Stomach (tissue), 9 donors: Measurements from ENCODE around the gene SPOCK2. TPM values are rescaled to one million over a fixed set of nuclear protein-coding genes. Genes with fewer than 3 reads are reported as not detected.
A peak's percentile ranks its signal among the peaks of the same experiment; 100 is the strongest.

Experiments used
- DNase-seq, 2 donors: peaks; one replicate each; pipeline versions ENCODE4 v3.0.0 to v3.0.0-alpha.2; 2013 to 2019
- H3K27ac ChIP-seq, 5 donors: fragments of 200-600 bp in 4 of 5; sonication (generic) in 4 of 5; one replicate each; pipeline ENCODE4 v1.5.1; 2013 to 2019; ENCODE audit warnings: mild to moderate bottlenecking in 1 of 5, moderate library complexity in 1 of 5
- H3K27me3 ChIP-seq, 3 donors: fragments of 200-600 bp; sonication (generic); one replicate each; pipeline ENCODE4 v1.5.1; 2017 to 2019; ENCODE audit warnings: mixed run types in 1 of 3
- H3K36me3 ChIP-seq, 4 donors: fragments of 200-600 bp; sonication (generic); 1 replicate in 3 of 4; 2 replicates in 1 of 4; pipeline ENCODE4 v1.5.1; 2016 to 2019
- H3K4me1 ChIP-seq, 4 donors: fragments of 200-600 bp; sonication (generic); one replicate each; pipeline ENCODE4 v1.5.1; 2016 to 2019
- H3K4me3 ChIP-seq, 4 donors: fragments of 200-600 bp; sonication (generic) in 3 of 4; one replicate each; pipeline ENCODE4 v1.5.1; 2016 to 2019; ENCODE audit warnings: mild to moderate bottlenecking in 1 of 4
- H3K9me3 ChIP-seq, 4 donors: fragments of 200-600 bp; sonication (generic); one replicate each; pipeline ENCODE4 v1.5.1; 2016 to 2019
- CTCF ChIP-seq, 7 experiments: fragments of 450-650 bp in 4 of 7; fragments of 200-600 bp in 3 of 7; sonication (generic) in 3 of 7; IDR thresholded peaks; one replicate each; pipeline ENCODE4 v1.5.1; 2016 to 2019; ENCODE audit warnings: antibody characterized with exemption in 7 of 7, control low read depth in 2 of 7, mild to moderate bottlenecking in 1 of 7
- EP300 ChIP-seq: sonication (generic); formaldehyde crosslinking; IDR thresholded peaks from one replicate; pipeline ENCODE4 v1.6.1; 2017; ENCODE audit warnings: antibody characterized with exemption
- POLR2A ChIP-seq, 4 donors: fragments of 450-650 bp; IDR thresholded peaks; one replicate each; pipeline ENCODE4 v1.6.1; 2016; ENCODE audit warnings: antibody characterized with exemption in 4 of 4, control low read depth in 2 of 4, mild to moderate bottlenecking in 1 of 4, moderate library complexity in 1 of 4
- POLR2AphosphoS5 ChIP-seq, 3 donors: sonication (generic); formaldehyde crosslinking; IDR thresholded peaks; one replicate each; pipeline ENCODE4 v1.6.1; 2016; ENCODE audit warnings: antibody characterized with exemption in 3 of 3
- WGBS, 5 donors: extraction: QIAGEN DNeasy Blood & Tissue Kit in 3 of 5; methylation state at CpG; one replicate each; pipeline versions ENCODE4 v1.1.5 to v1.1.7; 2013 to 2018; 5-methylcytosine and 5-hydroxymethylcytosine counted together
- intact Hi-C: fragments of 100-400 bp; cut with DNase I; formaldehyde crosslinking; loops from one replicate; pipeline ENCODE4 v1.15.1; 2023; ENCODE audit warnings: low total_unique reads
- polyA plus RNA-seq, 3 donors: library from polyadenylated mRNA; stranded (reverse); fragments of 200-250 nt; gene quantifications; one replicate each; pipeline ENCODE4 v1.2.3, GENCODE V29; 2013
- total RNA-seq, 5 donors: library from RNA; depleted of rRNA; stranded (reverse); fragments of >200 nt; gene quantifications; one replicate each; pipeline versions ENCODE4 v1.1.0 to v1.2.3, GENCODE V29; 2014 to 2016
- donor health status: healthy with polysubstance abuse.
- donor health status: Bipolar disorder and iron deficiency.
- donor health status: healthy.

The SPOCK2 gene
- total and polyA plus RNA-seq, 8 donors, result 1.1 to 31.7 (median 4.2) TPM

GRCh38 chr10:72056932-72057751 lies 31.2 kb downstream of the SPOCK2 start:
- 37 to 70% (median 49%) methylated on average over 24 to 25 of the region's 25 CpGs for WGBS, 5 donors
- TF ChIP-seq POLR2AphosphoS5 (IDR thresholded peaks at IDR 0.05) (no peak), CTCF (IDR thresholded peaks at IDR 0.05) (no peak), EP300 (no peak), POLR2A (IDR thresholded peaks at IDR 0.05) (no peak)
- peak overlapping the region in 4 of 5 donors; percentile 22 to 62 (median 42) for H3K27ac ChIP-seq
- no peak overlapping the region for H3K4me3 ChIP-seq
- DNase-seq, result peak; percentile 39 to 66
- peaks cover 0 to 9% (median 8%) of the 10 kb centered on the region in 4 donors for H3K4me1 ChIP-seq
- H3K9me3 ChIP-seq, result no peaks in the 10 kb centered on the region
- H3K27me3 ChIP-seq, result no peaks in the 10 kb centered on the region
- H3K36me3 ChIP-seq, result no peaks in the 10 kb centered on the region
- intact Hi-C loops, result no loop called here

GRCh38 chr10:72056113-72056512 lies 32.2 kb downstream of the SPOCK2 start:
- Histone ChIP-seq H3K9me3 (no peaks in the 10 kb centered on the region), H3K4me3 (no peak overlapping the region), H3K27ac (no peak overlapping the region), H3K4me1 (peaks cover 0 to 9% (median 8%) of the 10 kb centered on the region in 4 donors), H3K36me3 (no peaks in the 10 kb centered on the region), H3K27me3 (no peaks in the 10 kb centered on the region)
- intact Hi-C loops, result no loop called here
- DNase-seq, result peak in 1 of 2 donors; percentile 85
- no peak for TF ChIP-seq POLR2AphosphoS5 (IDR thresholded peaks at IDR 0.05)
- TF ChIP-seq EP300, result no peak
- no peak for TF ChIP-seq POLR2A (IDR thresholded peaks at IDR 0.05)
- TF ChIP-seq CTCF (IDR thresholded peaks at IDR 0.05), result no peak
- WGBS, 5 donors, result 71 to 94% (median 80%) methylated on average over 1 to 5 of the region's 5 CpGs

GRCh38 chr10:72053690-72054089 lies 34.7 kb downstream of the SPOCK2 start:
- H3K4me3 ChIP-seq, result no peak overlapping the region
- no peak overlapping the region for H3K27ac ChIP-seq
- H3K36me3 ChIP-seq, result no peaks in the 10 kb centered on the region
- TF ChIP-seq CTCF (IDR thresholded peaks at IDR 0.05) (no peak), POLR2A (IDR thresholded peaks at IDR 0.05) (no peak), EP300 (no peak), POLR2AphosphoS5 (IDR thresholded peaks at IDR 0.05) (no peak)
- no peaks in the 10 kb centered on the region for H3K27me3 ChIP-seq
- DNase-seq, result no peak
- WGBS, 5 donors, result 86 to 91% (median 88%) methylated on average over 6 to 7 of the region's 7 CpGs
- peaks cover 0 to 11% (median 8%) of the 10 kb centered on the region in 4 donors for H3K4me1 ChIP-seq
- intact Hi-C loops, result no loop called here
- no peaks in the 10 kb centered on the region for H3K9me3 ChIP-seq

- no peak overlapping the region for H3K27ac ChIP-seq
- H3K4me3 ChIP-seq, result no peak overlapping the region
- no peaks in the 10 kb centered on the region for H3K36me3 ChIP-seq
- peaks cover 0 to 7% (median 3%) of the 10 kb centered on the region in 4 donors for H3K4me1 ChIP-seq
- 60 to 90% (median 63%) methylated on average over 3 of the region's 3 CpGs for WGBS, 5 donors
- no peaks in the 10 kb centered on the region for H3K9me3 ChIP-seq
- intact Hi-C loops, result no loop called here
- no peak for DNase-seq
- no peaks in the 10 kb centered on the region for H3K27me3 ChIP-seq
- TF ChIP-seq POLR2AphosphoS5 (IDR thresholded peaks at IDR 0.05), result no peak
- TF ChIP-seq POLR2A (IDR thresholded peaks at IDR 0.05), result no peak
- TF ChIP-seq EP300, result no peak
- no peak for TF ChIP-seq CTCF (IDR thresholded peaks at IDR 0.05)
These were observed 37.5 kb downstream of the SPOCK2 start for GRCh38 chr10:72050873-72051272.
